ENCODE measurements around the gene SCARB1. TPM values are rescaled to one million over a fixed set of nuclear protein-coding genes. Genes with fewer than 3 reads are reported as not detected.

Gene SCARB1
- total RNA-seq, 1 experiment from 2014 or later = 359 TPM

DNA sequence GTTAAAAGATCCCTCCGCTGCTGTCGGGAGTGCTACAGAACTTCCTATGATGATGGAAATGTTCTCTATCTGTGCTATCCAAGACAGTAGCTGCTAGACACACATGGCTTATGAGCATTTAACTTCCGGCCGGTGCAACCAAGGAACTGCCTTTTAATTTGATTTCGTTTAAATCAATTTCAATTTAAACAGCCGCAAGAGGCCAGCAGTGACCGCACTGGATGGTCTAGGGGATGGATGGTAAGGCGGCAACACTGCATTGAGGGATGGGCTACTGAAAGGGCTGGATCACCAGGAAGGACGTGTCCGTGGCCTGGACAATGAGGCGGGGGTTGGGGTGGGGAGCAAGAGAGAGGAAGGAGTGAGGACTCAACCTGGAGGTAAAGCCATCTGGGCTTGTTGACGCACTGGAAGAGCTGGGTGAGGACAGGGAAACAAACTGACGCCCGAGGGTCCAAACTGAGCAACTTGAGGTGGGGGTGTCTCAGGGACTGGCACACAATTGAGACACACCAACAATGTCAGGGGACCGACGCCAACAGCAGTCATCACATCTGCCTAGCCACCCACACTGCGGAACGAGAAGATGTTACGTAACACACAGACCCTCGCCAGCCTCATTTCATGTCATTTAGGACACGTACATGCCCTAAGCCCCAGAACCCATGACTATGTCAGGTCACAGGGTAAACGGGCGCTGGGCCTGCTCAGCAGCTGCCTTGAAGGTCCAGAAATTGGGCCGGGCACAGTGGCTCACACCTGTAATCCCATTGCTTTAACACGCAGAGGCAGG, 57.6 kb downstream of the SCARB1 start:
- Histone ChIP-seq H3K9me3 (ENCODE audit: control insufficient read depth, insufficient read depth, low read depth, low read length) (no peaks in the 10 kb centered on the region), H3K4me1 (ENCODE audit: control insufficient read depth, insufficient read depth, low read length) (no peaks in the 10 kb centered on the region), H3K4me3 (ENCODE audit: low read depth in 2 of 2, low read length in 2 of 2) (no peak overlapping the region), H3K36me3 (ENCODE audit: control insufficient read depth, insufficient read depth, low read length) (no peaks in the 10 kb centered on the region), H3K27ac (ENCODE audit: low read length) (no peak overlapping the region), H3K27me3 (ENCODE audit: control insufficient read depth, insufficient read depth, low read length) (no peaks in the 10 kb centered on the region)
- DNase-seq (ENCODE audit: low read depth, low spot score) = no peak
- no TSS peak for BruUV-seq (replicated peaks)
- TF ChIP-seq, protein P1, sequence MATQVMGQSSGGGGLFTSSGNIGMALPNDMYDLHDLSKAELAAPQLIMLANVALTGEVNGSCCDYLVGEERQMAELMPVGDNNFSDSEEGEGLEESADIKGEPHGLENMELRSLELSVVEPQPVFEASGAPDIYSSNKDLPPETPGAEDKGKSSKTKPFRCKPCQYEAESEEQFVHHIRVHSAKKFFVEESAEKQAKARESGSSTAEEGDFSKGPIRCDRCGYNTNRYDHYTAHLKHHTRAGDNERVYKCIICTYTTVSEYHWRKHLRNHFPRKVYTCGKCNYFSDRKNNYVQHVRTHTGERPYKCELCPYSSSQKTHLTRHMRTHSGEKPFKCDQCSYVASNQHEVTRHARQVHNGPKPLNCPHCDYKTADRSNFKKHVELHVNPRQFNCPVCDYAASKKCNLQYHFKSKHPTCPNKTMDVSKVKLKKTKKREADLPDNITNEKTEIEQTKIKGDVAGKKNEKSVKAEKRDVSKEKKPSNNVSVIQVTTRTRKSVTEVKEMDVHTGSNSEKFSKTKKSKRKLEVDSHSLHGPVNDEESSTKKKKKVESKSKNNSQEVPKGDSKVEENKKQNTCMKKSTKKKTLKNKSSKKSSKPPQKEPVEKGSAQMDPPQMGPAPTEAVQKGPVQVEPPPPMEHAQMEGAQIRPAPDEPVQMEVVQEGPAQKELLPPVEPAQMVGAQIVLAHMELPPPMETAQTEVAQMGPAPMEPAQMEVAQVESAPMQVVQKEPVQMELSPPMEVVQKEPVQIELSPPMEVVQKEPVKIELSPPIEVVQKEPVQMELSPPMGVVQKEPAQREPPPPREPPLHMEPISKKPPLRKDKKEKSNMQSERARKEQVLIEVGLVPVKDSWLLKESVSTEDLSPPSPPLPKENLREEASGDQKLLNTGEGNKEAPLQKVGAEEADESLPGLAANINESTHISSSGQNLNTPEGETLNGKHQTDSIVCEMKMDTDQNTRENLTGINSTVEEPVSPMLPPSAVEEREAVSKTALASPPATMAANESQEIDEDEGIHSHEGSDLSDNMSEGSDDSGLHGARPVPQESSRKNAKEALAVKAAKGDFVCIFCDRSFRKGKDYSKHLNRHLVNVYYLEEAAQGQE (IDR thresholded peaks at IDR 0.05; ENCODE audit: insufficient read depth in 1 of 2, low read depth in 2 of 2, low read length in 1 of 2) = no peak
- no peak for TF ChIP-seq TCF7L2 (IDR thresholded peaks at IDR 0.05; ENCODE audit: low read depth, low read length)
- in situ Hi-C loops (cut with HindIII; ENCODE audit: low pct_unique_long_range_greater_than_20kb, low sequenced_read_pairs) = no loop called here
- intact Hi-C loops (cut with micrococcal nuclease; ENCODE audit: unreplicated experiment) = no loop called here
- CTCF ChIA-PET = interaction anchor here (0.7 kb wide), 1 partner anchor 36 kb away, joined by 12 read pairs; no protein-coding TSS in a partner anchor
- POLR2A ChIA-PET = no interaction called here
- no peak for ATAC-seq

GRCh38 chr12:124805050-124805449, 58.6 kb downstream of the SCARB1 start:
- no TSS peak for BruUV-seq (replicated peaks)
- Histone ChIP-seq H3K27me3 (ENCODE audit: control insufficient read depth, insufficient read depth, low read length) (no peaks in the 10 kb centered on the region), H3K27ac (ENCODE audit: low read length) (no peak overlapping the region), H3K4me3 (ENCODE audit: low read depth in 2 of 2, low read length in 2 of 2) (no peak overlapping the region), H3K9me3 (ENCODE audit: control insufficient read depth, insufficient read depth, low read depth, low read length) (no peaks in the 10 kb centered on the region), H3K36me3 (ENCODE audit: control insufficient read depth, insufficient read depth, low read length) (no peaks in the 10 kb centered on the region), H3K4me1 (ENCODE audit: control insufficient read depth, insufficient read depth, low read length) (no peaks in the 10 kb centered on the region)
- in situ Hi-C loops (cut with HindIII; ENCODE audit: low pct_unique_long_range_greater_than_20kb, low sequenced_read_pairs) = no loop called here
- ChIA-PET CTCF (no interaction called here), POLR2A (no interaction called here)
- DNase-seq (ENCODE audit: low read depth, low spot score) (no peak), ATAC-seq (no peak)
- TF ChIP-seq, protein P2, sequence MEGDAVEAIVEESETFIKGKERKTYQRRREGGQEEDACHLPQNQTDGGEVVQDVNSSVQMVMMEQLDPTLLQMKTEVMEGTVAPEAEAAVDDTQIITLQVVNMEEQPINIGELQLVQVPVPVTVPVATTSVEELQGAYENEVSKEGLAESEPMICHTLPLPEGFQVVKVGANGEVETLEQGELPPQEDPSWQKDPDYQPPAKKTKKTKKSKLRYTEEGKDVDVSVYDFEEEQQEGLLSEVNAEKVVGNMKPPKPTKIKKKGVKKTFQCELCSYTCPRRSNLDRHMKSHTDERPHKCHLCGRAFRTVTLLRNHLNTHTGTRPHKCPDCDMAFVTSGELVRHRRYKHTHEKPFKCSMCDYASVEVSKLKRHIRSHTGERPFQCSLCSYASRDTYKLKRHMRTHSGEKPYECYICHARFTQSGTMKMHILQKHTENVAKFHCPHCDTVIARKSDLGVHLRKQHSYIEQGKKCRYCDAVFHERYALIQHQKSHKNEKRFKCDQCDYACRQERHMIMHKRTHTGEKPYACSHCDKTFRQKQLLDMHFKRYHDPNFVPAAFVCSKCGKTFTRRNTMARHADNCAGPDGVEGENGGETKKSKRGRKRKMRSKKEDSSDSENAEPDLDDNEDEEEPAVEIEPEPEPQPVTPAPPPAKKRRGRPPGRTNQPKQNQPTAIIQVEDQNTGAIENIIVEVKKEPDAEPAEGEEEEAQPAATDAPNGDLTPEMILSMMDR (IDR thresholded peaks at IDR 0.05) = no peak
- TF ChIP-seq TCF7L2 (IDR thresholded peaks at IDR 0.05; ENCODE audit: low read depth, low read length) (no peak), SIN3A (IDR thresholded peaks at IDR 0.05; ENCODE audit: borderline replicate concordance, insufficient read depth, low read depth, low read length) (no peak), POLR2AphosphoS5 (IDR thresholded peaks at IDR 0.05; ENCODE audit: low read depth, low read length) (no peak)
- TF ChIP-seq, protein P1 (IDR thresholded peaks at IDR 0.05; ENCODE audit: insufficient read depth in 1 of 2, low read depth in 2 of 2, low read length in 1 of 2) = no peak
- intact Hi-C loops (cut with micrococcal nuclease; ENCODE audit: unreplicated experiment) = no loop called here

All from Panc1 (cell line).